ENCODE data around the gene CCDC82. TPM values are rescaled to one million over a fixed set of nuclear protein-coding genes. Genes with fewer than 3 reads are reported as not detected.
A peak's percentile ranks its signal among the peaks of the same experiment; 100 is the strongest.

The CCDC82 gene
- total and polyA plus RNA-seq, 2 of the 4 experiments (the other 2 are of a cell fraction): 4.1 to 9.4 TPM

- peak overlapping the region; percentile 56 for H2BK120ac ChIP-seq (ENCODE audit: low read depth, low read length)
These were observed 83.1 kb downstream of the CCDC82 start for GRCh38 chr11:96306600-96306932.

More at GRCh38 chr11:96306600-96306932, 83.1 kb downstream of the CCDC82 start:
- intact Hi-C loops (cut with micrococcal nuclease): loop anchor here (2.0 kb wide), 1 partner anchor 36 kb away; the partner anchor contains the start of gene MAML2
- Histone ChIP-seq H2AK5ac (ENCODE audit: low read depth, low read length) (no peak overlapping the region), H3K18ac (ENCODE audit: low read depth, low read length) (peak overlapping the region; percentile 79), H2BK20ac (ENCODE audit: low read depth, low read length) (peak overlapping the region; percentile 41), H3K79me1 (ENCODE audit: low read depth in 1 of 2, low read length in 2 of 2) (peaks cover 23 to 66% of the 10 kb centered on the region in 2 experiments), H4K91ac (ENCODE audit: insufficient read depth, low read depth, low read length) (peak overlapping the region; percentile 46), H3K9me1 (ENCODE audit: insufficient read depth, low read length) (peaks cover 18% of the 10 kb centered on the region), H3K27me3 (ENCODE audit: control insufficient read depth, insufficient read depth, low read length) (no peaks in the 10 kb centered on the region), H3K4ac (ENCODE audit: low read depth, low read length) (peak overlapping the region; percentile 53; the same call in 1 of the 2 replicates), H3K36me3 (ENCODE audit: control insufficient read depth, insufficient read depth, low read length) (peaks cover 2% of the 10 kb centered on the region; the same call in 1 of the 2 replicates), H3K23ac (ENCODE audit: low read depth, low read length) (peak overlapping the region; percentile 77), H3K4me2 (ENCODE audit: low read depth, low read length) (peak overlapping the region; percentile 89), H4K8ac (ENCODE audit: low read depth in 2 of 2, low read length in 2 of 2) (peak overlapping the region; percentile 49 to 68; a peak in 3 of 4 replicates), H3K4me1 (ENCODE audit: control insufficient read depth, insufficient read depth, low read length) (peaks cover 15% of the 10 kb centered on the region), H3K27ac (ENCODE audit: insufficient read depth, low read length) (peak overlapping the region; percentile 88), H2AK9ac (replicated peaks; ENCODE audit: low read depth, low read length, poor library complexity) (no peak overlapping the region), H4K5ac (ENCODE audit: low read depth, low read length) (peak overlapping the region; percentile 7; the same call in 1 of the 2 replicates), H2BK5ac (ENCODE audit: low read depth, low read length, poor library complexity, severe bottlenecking) (peak overlapping the region; percentile 89), H3K9ac (ENCODE audit: low read depth, low read length) (peak overlapping the region; percentile 56; the same call in 1 of the 2 replicates), H3K14ac (replicated peaks; ENCODE audit: low read depth, low read length) (peak overlapping the region; percentile 88), H4K20me1 (ENCODE audit: insufficient read depth, low read length) (peaks cover 6% of the 10 kb centered on the region; the same call in 1 of the 2 replicates), H3K56ac (ENCODE audit: extremely low read depth, insufficient read depth, low read length) (peak overlapping the region; percentile 68), H2AFZ (replicated peaks; ENCODE audit: low read length, poor library complexity) (no peak overlapping the region), H3K9me3 (ENCODE audit: control insufficient read depth, insufficient read depth, low read length) (no peaks in the 10 kb centered on the region), H3K4me3 (ENCODE audit: insufficient read depth, low read depth, low read length) (peak overlapping the region; percentile 29; the same call in 1 of the 2 replicates), H2BK15ac (ENCODE audit: low read depth, low read length) (peak overlapping the region; percentile 26; the same call in 1 of the 3 replicates)
- dilution Hi-C loops (cut with HindIII; ENCODE audit: low sequenced_read_pairs, unreplicated experiment): no loop called here
- POLR2A ChIA-PET (ENCODE audit: unreplicated experiment): no interaction called here
- no TSS peak for BruUV-seq (replicated peaks)
- ATAC-seq (ENCODE audit: low read depth) (peak; percentile 1; the same call in 1 of the 2 replicates), DNase-seq (no peak)
- CTCF ChIA-PET: interaction anchor here (1.0 kb wide), 1 partner anchor 33 kb away, joined by 3 read pairs; no protein-coding TSS in a partner anchor
- in situ Hi-C loops (cut with MboI; ENCODE audit: low sequenced_read_pairs): no loop called here
- WGBS, 2 experiments (ENCODE audit: extremely low coverage in 2 of 2, insufficient read length in 1 of 2): no CpG with 5 or more reads among the region's 3 CpGs
- TF ChIP-seq BHLHE40 (IDR thresholded peaks at IDR 0.05; ENCODE audit: low read depth, low read length) (no peak), ELK1 (IDR thresholded peaks at IDR 0.05; ENCODE audit: borderline replicate concordance, low read depth, low read length) (no peak), MXI1 (IDR thresholded peaks at IDR 0.05; ENCODE audit: borderline replicate concordance, low read depth, low read length) (no peak), CTCF (conservative IDR thresholded peaks at IDR 0.05; ENCODE audit: low read depth, low read length) (no peak), POLR2A (IDR thresholded peaks at IDR 0.05; ENCODE audit: low read depth, low read length) (no peak), RCOR1 (IDR thresholded peaks at IDR 0.05; ENCODE audit: insufficient replicate concordance, low read length) (no peak), RFX5 (IDR thresholded peaks at IDR 0.05; ENCODE audit: low read depth, low read length) (no peak), SMC3 (IDR thresholded peaks at IDR 0.05; ENCODE audit: low read depth, low read length) (no peak), FOS (IDR thresholded peaks at IDR 0.05; ENCODE audit: low read depth, low read length) (no peak), MAFK (IDR thresholded peaks at IDR 0.05; ENCODE audit: low read depth, low read length) (no peak), MAZ (IDR thresholded peaks at IDR 0.05; ENCODE audit: borderline replicate concordance, low read depth, low read length) (no peak)

All from IMR-90 (cell line).